HS-5 (cell line): ENCODE data around the gene IP6K3.
A peak's percentile ranks its signal among the peaks of the same experiment; 100 is the strongest.

Source experiments
- DNase-seq: peaks from one replicate; pipeline ENCODE4 v3.0.0-alpha.2; 2012; ENCODE audit warnings: low read depth

The IP6K3 gene

DNA sequence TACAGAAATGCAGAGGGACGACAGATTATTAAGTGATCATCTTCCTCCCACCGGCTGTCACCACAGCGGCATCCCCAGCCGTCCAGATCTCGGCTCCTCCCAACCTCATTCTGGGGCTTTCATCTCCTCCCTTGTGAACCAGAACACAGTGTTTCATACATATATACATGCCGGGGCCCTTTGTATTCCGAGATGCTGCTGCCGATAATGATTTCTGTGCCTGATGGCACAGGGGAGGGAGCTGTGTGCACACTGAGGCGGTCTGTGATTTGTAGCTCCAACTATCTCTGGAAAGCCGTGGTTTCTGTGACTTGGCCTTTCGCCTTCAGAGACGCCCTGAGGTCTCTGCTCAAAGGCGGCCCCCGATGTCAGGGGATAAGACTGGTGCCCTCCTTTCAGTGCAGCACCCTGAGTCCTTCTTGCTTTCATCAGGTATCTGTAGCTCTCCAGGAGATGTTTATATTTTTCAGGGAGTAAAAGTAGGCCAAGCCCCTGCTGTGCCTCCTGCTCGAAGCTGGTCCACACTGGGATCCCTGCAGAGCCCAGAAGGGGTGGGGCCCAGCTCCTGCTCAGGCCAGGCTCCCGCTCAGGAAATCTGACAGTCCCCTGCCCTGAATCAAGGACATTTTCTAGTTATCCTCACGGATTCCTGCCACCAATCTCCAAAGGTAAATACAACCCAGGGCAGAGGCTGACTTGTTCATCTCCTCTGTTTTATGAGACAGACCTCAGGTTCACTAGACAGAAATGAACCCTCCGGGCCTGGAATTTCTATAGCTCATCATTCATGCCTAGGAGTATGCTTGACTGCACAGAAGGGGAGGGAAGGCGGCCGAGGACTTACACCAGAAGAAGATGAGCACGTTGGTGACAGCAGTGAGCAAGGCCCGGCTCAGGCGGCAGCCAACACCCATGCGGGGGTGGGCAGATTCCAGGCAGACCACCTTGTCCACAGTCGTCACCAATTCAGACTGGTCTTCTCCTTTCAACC, 31.0 kb upstream of the IP6K3 start:
- DNase-seq: no peak

DNA sequence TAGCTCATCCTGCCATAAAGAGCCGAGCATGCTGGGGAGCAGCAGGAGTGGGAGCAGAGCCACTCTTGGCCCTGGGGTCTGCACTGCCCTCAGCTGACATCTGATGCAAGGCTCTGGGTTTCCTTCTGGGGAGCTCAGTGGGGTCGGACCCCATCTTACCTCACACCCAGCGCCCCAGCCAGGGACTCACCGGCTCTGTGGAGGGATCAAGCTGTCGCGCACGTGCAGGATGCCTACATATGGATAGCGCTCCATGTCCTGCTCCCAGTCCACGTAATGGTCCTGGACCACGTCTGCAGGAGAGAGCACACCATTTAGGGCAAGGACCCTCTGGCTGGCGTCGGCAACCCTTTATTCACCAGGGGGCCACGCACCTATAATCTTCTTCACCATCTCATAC, 30.1 kb upstream of the IP6K3 start:
- DNase-seq: no peak

GRCh38 chr6:33776186-33776585, 29.5 kb upstream of the IP6K3 start:
- DNase-seq: no peak

- DNase-seq: no peak
Observed at GRCh38 chr6:33774774-33775173, 28.1 kb upstream of the IP6K3 start.

GRCh38 chr6:33772902-33773472, 26.3 kb upstream of the IP6K3 start:
- DNase-seq: no peak

GRCh38 chr6:33772082-33772830, 25.6 kb upstream of the IP6K3 start:
- DNase-seq: no peak

DNA sequence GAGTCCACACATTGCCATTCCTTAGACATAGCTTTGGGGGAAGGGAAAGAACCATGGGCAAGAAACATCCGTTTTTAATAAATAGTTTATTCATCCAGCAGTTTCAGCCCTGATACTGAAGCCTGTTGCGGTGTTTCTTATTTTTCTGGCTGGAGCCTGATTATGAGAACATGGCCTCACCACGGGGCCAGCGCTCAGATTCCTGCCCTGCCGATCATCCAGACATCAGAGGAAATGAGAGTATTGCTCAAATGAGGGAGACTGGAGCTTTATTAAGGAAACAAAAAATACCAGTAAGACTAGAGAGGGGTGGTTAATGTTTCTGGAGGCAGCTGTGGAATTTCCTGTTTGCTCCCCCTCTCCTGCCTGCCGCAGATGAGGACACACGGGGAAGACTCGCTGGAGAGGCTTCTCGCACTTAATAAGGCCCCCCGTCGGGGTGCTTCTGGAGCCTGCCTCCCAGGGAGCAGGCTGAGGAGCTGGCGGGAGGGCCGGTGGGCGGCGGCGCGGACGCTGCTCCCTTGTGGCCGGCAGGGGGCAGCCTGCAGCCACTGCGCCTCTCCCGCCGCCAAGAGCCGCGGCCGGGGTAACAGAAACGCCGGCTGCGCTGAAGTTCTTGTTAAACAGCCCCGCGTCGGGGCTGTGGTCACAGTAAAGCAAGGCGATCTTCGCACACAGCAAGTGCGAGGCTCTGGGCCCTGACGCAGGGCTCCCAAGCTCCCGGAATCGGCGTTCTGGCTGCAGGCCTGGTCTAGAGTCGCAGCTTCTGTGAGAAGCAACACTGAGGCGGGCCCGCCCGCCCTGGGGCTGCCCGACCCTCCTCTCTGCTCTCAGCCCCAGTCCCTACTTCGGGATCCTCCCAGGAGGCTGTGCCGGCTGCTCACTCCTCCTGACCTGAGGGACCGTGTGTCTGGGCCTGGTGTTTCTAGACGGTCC, 24.7 kb upstream of the IP6K3 start:
- peak; percentile 81 for DNase-seq

GRCh38 chr6:33770833-33771145, 24.1 kb upstream of the IP6K3 start:
- DNase-seq: no peak

DNA sequence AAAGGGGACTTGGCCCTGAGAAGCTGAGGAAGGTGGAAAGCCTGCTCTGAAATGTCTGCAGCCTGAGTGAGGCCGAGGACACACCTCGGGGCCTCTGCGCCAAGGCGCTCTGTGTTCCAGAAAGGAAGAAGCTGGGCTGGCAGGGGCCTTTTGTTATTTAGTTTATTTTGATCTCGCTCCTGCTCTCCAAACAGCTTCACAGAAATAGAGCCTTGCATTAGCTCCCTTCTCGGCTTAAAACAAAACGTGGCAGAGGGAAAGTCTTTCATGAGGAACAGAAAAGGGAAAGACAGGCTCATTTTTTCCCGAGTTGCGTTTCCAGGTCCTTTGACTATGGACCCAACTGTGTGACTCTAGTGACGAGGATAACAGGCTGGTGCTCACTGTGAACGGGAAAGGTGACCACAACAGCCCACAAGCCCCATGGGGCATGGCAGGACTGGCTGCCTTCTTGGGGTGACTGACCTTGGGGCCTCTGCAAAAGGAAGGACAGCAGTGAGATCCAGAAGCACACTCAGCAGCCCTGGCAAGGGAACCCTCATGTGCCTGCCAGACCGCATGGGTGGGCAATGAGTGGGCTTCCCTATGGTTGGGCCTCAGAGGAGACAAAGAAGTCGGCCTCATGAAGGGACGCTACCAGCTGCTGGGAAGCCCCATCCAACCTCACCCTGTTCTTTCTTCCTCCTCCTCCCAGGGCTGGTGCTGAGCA, 23.6 kb upstream of the IP6K3 start:
- no peak for DNase-seq

- DNase-seq: no peak
Observed at GRCh38 chr6:33769248-33769821, 22.6 kb upstream of the IP6K3 start.

GRCh38 chr6:33768644-33769120, 22.0 kb upstream of the IP6K3 start:
- no peak for DNase-seq

DNA sequence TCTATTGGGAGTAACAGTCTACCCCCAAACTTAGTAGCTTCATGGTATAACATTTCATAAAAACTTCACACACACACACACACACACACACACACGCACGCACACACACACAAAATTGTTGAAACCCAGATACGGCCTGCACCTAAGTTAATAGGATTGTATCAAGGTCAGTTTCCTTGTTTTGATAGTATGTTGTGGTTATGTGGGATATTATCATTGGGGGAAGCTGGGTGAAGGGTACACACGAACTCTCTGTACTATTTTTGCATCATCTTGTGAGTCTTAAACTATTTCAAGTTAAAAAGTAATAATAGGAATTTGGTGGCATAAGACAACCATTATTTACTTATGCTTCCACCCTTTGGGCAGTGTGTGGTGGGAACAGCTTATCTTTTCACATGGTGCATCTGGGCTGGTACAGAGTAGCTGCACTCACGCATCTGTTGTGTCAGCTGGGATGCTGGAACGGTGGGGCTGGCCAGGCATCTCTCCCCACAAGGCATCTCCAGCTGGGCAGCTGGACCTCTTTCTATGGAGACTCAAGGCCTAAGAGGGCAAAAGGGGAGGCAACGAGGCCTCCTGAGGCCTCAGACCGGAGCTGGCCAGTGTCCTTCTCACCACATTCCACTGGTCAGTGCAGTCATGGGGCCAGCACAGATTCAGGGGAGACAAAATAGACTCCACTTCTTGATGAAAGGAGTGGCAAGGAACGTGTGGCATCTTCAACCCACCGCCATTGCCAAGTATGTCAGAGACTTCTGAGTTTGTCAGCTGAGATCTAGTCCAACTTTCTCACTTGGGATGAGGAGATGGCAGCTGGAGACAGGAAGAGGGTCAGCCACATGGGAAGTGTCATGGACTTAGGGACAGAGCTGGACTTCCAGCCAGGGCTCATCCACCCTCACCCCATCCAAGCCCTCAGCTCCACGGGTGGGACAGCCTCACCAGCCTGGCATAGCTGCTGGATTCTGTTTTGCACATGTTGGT, 20.5 kb upstream of the IP6K3 start:
- DNase-seq: no peak

- DNase-seq: no peak
Observed at GRCh38 chr6:33765368-33765767, 18.7 kb upstream of the IP6K3 start.

DNA sequence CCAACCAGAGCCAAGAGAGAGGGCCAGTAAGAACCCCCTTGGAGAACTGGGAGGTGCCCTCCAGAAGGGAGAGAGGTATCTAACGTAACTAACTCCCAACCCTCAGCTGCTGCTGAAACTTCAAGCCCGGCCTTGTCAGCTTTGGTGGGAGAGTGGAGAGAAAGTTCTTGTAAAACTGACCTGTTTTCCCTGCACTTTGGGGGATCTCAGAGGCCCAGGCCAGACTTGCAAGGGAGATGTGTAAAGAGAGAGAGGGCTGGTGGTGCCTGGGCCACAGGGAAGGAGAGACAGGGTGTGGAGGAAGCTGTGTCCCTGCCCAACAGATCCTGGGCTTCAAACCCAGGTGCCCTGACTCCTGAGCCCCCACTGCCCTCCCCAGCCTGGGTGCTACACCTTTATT, 17.3 kb upstream of the IP6K3 start:
- no peak for DNase-seq

DNA sequence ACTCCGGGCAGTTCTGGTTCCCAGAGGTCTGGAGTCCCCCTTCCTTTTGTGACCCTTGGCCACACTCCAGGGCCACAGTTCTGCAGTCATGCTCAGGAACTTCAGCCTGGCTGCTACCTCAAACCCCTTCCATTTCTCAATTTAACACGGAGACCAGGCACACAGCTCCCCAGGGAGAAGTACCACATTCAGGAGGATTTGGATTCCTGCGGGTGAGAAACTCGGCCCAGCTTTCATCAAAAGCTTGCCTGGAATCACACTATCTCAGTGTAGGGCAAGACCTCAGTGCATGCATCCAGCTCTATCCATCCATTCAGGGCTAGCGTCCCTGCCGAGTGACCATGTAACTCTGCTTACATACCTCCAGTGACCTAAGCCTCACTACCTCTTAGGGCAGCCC, 16.8 kb upstream of the IP6K3 start:
- DNase-seq: no peak

DNA sequence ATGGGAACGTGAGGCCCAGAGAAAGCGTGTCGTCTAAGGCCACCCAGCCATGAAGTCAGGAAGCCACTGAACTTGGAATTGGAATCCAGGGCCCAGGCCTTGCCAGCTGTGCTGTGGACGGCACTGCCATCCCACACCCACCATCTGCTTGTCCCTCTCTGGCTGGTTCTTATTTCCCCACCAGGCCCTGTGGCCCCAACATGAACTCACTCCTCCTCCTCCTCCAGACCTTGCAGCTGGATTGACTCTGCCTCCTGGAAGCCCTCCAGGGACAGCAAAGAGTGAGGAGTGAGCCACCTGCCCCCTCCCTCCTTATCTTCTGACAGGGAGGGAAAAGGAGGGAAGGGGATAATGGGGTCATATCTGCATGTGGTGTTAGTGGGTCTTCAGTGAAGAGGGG, 16.0 kb upstream of the IP6K3 start:
- DNase-seq: no peak

DNA sequence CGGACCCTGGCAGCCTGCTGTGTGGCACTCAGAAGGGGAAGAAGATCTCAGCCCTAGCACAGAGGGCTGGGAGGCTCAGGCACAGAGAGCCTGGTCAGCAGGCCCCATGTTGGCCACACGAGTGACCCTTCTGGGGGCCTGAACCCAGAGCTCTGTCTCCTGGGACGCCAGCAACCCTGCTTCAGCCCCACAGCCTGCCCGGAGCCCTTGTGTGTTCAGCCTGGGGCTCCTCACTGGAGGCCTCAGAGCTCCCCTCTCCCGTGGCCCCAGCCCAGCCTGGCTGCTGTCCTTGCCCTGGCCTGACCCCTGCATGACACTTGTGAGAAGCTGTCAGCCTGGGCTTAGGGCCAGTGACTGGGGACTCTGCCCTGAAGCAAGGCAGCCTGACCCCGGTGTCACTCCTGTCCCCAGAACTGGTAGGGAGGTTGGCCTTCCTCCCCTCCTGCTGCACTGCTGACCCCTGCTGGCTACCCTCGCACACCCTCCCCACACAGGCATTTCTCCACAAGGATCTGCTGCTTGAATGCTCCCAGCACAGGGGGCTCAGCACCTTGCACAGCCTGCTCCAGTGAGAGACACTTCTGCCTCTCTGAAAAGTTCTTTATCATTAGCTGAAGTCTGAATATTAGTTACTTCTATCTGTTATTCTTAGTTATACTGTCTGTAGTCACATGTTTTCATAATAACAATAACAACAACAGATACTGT, 15.4 kb upstream of the IP6K3 start:
- no peak for DNase-seq

- DNase-seq: no peak
Observed at GRCh38 chr6:33761581-33761921, 14.8 kb upstream of the IP6K3 start.
